ENCODE data around the gene SMAP2.

Gene SMAP2

DNA sequence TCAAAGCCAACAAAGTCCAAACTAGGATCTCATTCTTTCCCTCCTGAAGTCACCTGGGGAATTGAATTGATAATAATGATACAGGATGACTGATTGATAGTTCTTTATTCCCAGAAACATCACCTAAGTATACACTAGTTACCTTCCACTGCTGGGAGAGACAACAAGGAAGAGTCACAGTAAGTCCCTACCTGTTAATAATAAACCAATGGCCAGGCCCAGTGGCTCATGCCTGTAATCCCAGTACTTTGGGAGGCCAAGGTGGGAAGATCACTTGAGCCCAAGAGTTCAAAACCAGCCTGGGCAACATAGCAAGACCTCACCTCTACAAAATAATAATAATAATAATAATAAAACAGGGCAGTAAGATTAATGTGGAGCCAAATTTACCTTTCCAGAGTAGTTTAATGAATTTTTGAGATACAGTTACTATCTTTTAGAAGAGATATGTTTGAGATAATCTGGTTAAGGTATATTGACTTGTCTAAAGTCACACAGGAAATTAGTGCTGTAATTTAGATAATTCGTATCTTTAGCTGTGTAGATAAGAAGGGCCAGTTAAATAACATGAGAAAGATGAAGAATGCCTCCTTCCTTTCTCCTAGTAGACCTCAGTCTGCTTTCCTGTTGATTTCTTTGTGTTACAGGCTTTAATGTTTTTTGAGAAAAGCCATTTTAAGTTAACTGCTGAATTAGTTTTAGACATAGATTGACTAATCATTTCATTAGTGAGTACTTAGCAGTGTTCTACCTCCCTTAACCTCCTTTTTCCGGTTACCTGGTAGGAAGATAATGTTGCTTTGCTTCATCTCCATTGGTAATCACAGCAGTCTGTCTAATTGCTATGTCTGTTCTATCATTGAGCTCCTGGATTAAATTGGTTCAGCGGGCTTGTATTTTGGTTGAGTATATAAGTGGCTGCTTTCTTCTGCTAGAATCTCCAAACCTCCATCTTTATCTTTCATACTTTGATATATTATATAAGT, 22.0 kb downstream of the SMAP2 start:
- no peaks in the 10 kb centered on the region for H3K9me3 Mint-ChIP-seq
- H3K4me1 Mint-ChIP-seq, result no peaks in the 10 kb centered on the region
- TF ChIP-seq CTCF (IDR thresholded peaks at IDR 0.05; ENCODE audit: unreplicated experiment in 3 of 3), result no peak
- H3K27ac Mint-ChIP-seq, result no peak overlapping the region
- H3K4me3 Mint-ChIP-seq, result no peak overlapping the region
- no peaks in the 10 kb centered on the region for H3K27me3 Mint-ChIP-seq (ENCODE audit: low read depth)
- H3K36me3 Mint-ChIP-seq (ENCODE audit: low read depth), result no peaks in the 10 kb centered on the region

DNA sequence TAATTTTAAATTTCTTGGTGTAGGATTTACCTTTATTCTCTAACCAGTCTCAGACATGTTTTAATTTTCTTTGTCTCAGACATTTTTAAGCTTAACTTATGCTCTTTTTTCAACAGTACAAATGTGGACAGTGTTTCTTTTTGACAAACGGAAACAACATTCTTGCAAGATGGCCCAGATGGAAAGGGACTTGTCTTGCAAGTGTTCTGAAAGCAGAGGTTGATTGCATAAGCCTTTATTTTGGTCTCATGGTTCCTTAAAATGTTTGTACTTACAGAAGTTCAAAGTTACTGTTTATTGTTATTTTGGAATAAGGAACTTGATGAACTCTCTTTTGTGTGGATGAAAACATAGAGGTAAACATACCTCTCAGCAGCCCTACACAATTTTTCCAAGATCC, 22.9 kb downstream of the SMAP2 start:
- H3K9me3 Mint-ChIP-seq, result no peaks in the 10 kb centered on the region
- no peak overlapping the region for H3K27ac Mint-ChIP-seq
- H3K4me3 Mint-ChIP-seq, result no peak overlapping the region
- H3K4me1 Mint-ChIP-seq, result no peaks in the 10 kb centered on the region
- H3K36me3 Mint-ChIP-seq (ENCODE audit: low read depth), result no peaks in the 10 kb centered on the region
- TF ChIP-seq CTCF (IDR thresholded peaks at IDR 0.05; ENCODE audit: unreplicated experiment in 3 of 3), result no peak
- no peaks in the 10 kb centered on the region for H3K27me3 Mint-ChIP-seq (ENCODE audit: low read depth)

DNA sequence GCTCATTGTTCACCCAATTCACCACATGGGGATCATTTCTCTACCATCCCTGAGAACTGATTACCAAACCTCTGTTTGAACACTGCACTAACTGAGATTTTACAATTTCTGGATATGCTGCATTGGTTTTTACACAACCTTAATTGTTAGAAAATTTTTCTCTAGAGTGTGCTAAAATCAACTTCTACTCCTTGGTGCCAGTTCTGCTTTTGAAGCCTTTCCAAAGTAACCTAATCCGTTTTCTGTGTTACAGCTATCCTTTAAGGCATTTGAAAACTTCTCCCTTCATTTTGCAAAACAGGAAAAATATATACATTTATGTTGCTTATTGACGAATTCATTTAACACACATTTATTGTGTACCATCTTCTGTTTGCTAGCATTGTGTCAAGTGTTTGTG, 23.7 kb downstream of the SMAP2 start:
- Mint-ChIP-seq H3K4me3 (no peak overlapping the region), H3K27me3 (ENCODE audit: low read depth) (no peaks in the 10 kb centered on the region), H3K4me1 (no peaks in the 10 kb centered on the region), H3K9me3 (no peaks in the 10 kb centered on the region), H3K27ac (no peak overlapping the region), H3K36me3 (ENCODE audit: low read depth) (no peaks in the 10 kb centered on the region)
- TF ChIP-seq CTCF (IDR thresholded peaks at IDR 0.05; ENCODE audit: unreplicated experiment in 3 of 3), result no peak

DNA sequence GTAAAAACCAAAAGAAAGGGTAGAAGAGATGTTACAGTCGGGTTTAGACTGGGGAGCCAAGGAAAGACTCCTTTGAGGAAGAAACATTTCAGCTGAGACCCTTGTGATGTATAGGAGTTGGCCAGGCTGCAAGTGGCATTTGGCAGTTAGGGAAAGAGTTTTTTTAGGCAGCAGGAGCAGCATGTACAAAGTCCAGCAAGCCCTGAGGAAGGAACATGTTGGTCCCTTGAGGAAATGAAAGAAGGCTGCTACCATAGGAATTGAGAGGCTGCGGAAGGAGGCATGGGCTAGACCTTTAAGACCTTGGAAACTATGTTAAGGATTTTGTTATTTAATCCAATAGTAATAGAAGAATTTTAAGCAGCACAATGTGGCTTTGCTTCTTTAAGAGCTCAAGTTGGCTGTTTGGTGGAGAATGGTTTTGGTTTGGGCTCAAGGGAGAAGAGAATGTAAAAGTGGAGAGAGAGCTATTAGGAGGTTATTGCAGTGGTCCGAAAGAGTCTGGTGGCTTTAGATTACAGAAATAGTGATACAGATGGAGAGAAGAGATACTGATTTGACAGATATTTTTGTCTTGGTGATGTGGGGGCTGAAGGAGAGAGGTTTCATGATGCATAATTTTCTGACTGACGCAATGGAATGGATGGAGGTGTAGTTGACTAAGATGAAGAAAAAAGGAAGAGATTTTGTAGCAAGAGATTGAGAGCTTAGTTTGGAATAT, 26.6 kb downstream of the SMAP2 start:
- no peaks in the 10 kb centered on the region for H3K36me3 Mint-ChIP-seq (ENCODE audit: low read depth)
- H3K27me3 Mint-ChIP-seq (ENCODE audit: low read depth), result no peaks in the 10 kb centered on the region
- no peaks in the 10 kb centered on the region for H3K4me1 Mint-ChIP-seq
- no peak overlapping the region for H3K4me3 Mint-ChIP-seq
- H3K27ac Mint-ChIP-seq, result no peak overlapping the region
- TF ChIP-seq CTCF (IDR thresholded peaks at IDR 0.05; ENCODE audit: unreplicated experiment in 3 of 3), result no peak
- no peaks in the 10 kb centered on the region for H3K9me3 Mint-ChIP-seq

GRCh38 chr1:40401473-40402201, 28.1 kb downstream of the SMAP2 start:
- no peaks in the 10 kb centered on the region for H3K9me3 Mint-ChIP-seq
- H3K27me3 Mint-ChIP-seq (ENCODE audit: low read depth), result no peaks in the 10 kb centered on the region
- no peak overlapping the region for H3K27ac Mint-ChIP-seq
- TF ChIP-seq CTCF (IDR thresholded peaks at IDR 0.05; ENCODE audit: unreplicated experiment in 3 of 3), result no peak
- no peaks in the 10 kb centered on the region for H3K36me3 Mint-ChIP-seq (ENCODE audit: low read depth)
- no peak overlapping the region for H3K4me3 Mint-ChIP-seq
- H3K4me1 Mint-ChIP-seq, result no peaks in the 10 kb centered on the region

Data from nephron (organoid).